SW480 (cell line): ENCODE data around the gene PTPRK.

ENCODE experiments used
- DNase-seq: peaks from one replicate; pipeline ENCODE4 v3.0.0-alpha.2; 2016; ENCODE audit warnings: low spot score

Gene PTPRK

GRCh38 chr6:128520436-128521281 is at the start of gene PTPRK:
TSS of gene PTPRK (minus strand) at chr6:128520599. CDS start at chr6:128520358, 241 bp downstream.
- DNase-seq = peak; percentile 81

GRCh38 chr6:128567029-128567428 is 46.6 kb upstream of the PTPRK start:
- DNase-seq = no peak

GRCh38 chr6:128560966-128561365 is 40.6 kb upstream of the PTPRK start:
- DNase-seq = no peak

GRCh38 chr6:128558924-128559323 is 38.5 kb upstream of the PTPRK start:
- DNase-seq = no peak

GRCh38 chr6:128558021-128558420 is 37.6 kb upstream of the PTPRK start:
- no peak for DNase-seq

GRCh38 chr6:128557081-128557480 is 36.7 kb upstream of the PTPRK start:
- DNase-seq = no peak

- DNase-seq = peak; percentile 22
These were observed 33.9 kb upstream of the PTPRK start for GRCh38 chr6:128554302-128554701.

GRCh38 chr6:128541261-128541660 is 20.9 kb upstream of the PTPRK start:
- no peak for DNase-seq

- DNase-seq = no peak
These were observed 18.4 kb upstream of the PTPRK start for GRCh38 chr6:128538763-128539162.

GRCh38 chr6:128532827-128533226 is 12.4 kb upstream of the PTPRK start:
- DNase-seq = no peak

- DNase-seq = no peak
These were observed 11.7 kb upstream of the PTPRK start for GRCh38 chr6:128532136-128532535.

GRCh38 chr6:128531696-128532095 is 11.3 kb upstream of the PTPRK start:
- no peak for DNase-seq

- DNase-seq = no peak
These were observed 7.8 kb upstream of the PTPRK start for GRCh38 chr6:128528241-128528640.

- no peak for DNase-seq
These were observed 7.0 kb upstream of the PTPRK start for GRCh38 chr6:128527375-128527774.

- no peak for DNase-seq
These were observed 5.9 kb upstream of the PTPRK start for GRCh38 chr6:128526152-128526914.

GRCh38 chr6:128525406-128525805 is 5.0 kb upstream of the PTPRK start:
- no peak for DNase-seq

GRCh38 chr6:128521282-128521632 is 858 bp upstream of the PTPRK start:
- DNase-seq = no peak

GRCh38 chr6:128519931-128520435 is 416 bp downstream of the PTPRK start:
- DNase-seq = peak; percentile 35

GRCh38 chr6:128519132-128519930 is 1.1 kb downstream of the PTPRK start:
- peak; percentile 82 for DNase-seq

GRCh38 chr6:128518434-128519131 is 1.8 kb downstream of the PTPRK start:
- DNase-seq = no peak

- no peak for DNase-seq
These were observed 3.3 kb downstream of the PTPRK start for GRCh38 chr6:128517124-128517523.

- peak; percentile 36 for DNase-seq
These were observed 3.9 kb downstream of the PTPRK start for GRCh38 chr6:128516514-128516898.
